ENCODE measurements around the gene ETV6.

Gene ETV6

DNA sequence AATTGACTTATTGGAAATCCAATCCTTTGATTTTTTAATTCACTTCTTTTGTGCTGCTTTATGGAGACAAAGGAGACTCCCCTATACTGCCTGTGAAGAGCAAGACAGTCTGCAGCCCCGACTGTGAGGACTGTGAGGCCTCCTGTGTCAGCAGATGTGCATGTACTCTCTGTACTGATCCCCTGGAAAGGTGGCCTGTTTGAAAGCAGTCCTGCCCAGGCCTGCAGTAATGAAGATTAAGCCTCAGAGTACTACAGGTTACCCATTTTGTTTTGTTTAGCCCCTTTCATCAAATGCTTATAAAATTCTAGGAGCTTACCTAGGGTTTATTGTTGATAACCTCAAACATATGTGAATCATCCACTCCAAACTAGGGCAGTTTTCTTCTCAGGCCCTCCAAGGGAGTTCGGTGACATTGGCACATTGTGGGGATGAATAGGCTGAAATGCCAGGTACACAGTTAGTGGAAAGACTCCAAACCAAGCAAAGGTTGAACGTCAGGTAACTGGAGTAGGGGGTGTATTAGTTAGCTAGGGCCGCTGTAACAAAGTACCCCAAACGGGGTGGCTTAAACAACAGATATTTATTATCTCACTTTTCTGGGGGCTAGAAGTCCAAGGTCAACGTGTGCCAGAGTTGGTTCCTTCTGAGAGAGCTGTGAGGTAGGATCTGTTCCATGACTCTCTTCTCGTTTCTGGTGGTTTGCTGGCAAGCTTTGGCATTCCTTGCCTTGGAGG lies 212.6 kb downstream of the ETV6 start:
- DNase-seq (ENCODE audit: low spot score), result no peak

DNA sequence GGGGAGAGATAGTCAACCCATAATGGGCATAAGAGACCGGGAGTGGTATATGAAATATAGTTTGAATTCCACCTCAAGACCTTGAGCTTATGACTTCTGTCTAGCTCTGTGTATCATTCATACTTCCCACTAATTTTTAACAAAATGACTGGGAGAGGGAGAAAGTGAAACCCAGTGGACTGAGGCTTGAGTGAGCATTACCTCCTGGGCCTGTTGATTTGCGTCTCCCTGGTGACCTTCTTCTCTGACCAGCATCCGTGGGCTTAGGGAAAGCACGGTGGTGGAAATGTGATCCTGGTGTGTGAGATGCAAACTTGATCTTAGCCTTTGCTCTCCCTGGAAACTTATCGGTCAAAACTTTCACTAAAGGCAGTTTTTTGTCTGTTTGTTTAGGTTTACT lies 213.3 kb downstream of the ETV6 start:
- no peak for DNase-seq (ENCODE audit: low spot score)

DNA sequence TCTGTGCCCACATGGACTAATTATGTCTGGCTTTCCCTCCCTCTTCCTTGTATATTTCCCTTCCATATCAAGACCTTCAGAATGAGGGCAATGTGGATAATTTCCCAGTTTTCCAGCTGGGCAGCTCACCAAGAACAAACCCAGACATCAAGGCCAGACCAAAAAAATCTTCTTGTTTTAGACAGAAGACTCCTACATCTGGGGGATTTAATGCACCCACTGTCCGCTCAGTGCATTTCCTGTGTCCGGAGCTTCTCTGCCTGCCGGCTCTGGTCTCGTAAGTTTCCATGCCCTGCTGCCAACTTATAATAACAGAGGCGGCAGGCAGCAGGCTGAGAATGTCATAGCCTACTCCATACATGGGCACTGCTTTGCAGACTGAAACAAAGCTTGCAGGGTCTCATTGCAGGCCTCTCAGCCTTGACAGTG lies 214.0 kb downstream of the ETV6 start:
- DNase-seq (ENCODE audit: low spot score), result no peak

DNA sequence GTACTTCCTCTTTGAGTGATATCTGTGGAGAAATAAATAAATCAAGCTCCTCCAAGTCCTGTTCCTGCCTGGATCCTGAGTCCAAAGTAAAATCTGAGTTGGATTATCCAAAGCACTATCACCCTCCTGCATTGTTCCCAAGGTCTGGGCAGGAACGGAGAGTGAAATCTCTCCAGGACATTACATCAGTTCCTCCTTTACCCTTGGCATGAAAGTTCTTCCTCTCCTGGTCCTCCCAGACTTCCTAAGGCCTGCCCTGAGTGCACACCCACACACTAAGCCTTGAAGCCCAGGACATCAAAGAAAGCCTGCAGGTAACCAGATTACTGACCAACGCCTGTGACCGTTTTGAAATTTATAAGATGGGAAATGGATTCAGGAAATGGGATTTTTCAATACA lies 214.5 kb downstream of the ETV6 start:
- DNase-seq (ENCODE audit: low spot score), result no peak

DNA sequence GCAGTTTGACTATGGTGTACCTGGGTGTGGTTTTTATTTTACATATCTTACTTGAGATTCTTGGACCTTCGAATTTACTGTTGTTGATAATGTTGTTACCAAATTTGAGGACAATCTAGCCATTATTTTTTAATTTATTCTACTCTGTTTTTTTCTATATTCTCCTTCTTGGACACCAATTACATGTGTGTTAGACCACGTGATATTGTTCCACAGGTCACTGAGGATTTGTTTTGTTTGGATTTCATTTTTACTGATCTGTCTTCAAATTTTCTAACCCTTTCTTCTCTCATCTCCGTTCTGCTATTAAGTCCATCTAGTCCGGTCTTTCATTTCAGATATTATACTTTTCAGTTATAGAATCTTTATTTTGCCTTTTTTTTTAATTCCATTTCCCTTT lies 216.3 kb downstream of the ETV6 start:
- no peak for DNase-seq (ENCODE audit: low spot score)

DNA sequence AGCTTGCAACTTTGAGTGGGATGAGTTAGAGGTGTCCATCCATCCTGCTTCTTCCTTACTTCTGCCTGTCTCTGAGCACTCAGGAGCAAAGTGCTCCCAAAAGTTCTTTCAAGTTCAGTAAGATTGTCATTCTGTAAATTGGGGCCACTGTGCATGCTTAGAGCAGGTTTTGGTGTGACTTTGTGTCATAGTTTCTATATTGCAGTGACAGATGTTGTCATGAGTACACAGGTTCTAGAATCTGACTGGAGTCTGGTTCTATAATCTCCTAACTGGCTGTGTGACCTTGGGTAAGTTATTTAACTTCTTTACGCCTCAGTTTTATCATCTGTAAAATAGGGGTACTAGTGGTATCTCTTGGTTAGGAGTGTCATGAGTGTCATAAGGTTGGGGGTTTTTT lies 218.6 kb downstream of the ETV6 start:
- no peak for DNase-seq (ENCODE audit: low spot score)

DNA sequence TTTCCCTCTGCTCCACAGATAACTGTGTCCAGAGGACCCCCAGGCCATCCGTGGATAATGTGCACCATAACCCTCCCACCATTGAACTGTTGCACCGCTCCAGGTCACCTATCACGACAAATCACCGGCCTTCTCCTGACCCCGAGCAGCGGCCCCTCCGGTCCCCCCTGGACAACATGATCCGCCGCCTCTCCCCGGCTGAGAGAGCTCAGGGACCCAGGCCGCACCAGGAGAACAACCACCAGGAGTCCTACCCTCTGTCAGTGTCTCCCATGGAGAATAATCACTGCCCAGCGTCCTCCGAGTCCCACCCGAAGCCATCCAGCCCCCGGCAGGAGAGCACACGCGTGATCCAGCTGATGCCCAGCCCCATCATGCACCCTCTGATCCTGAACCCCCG lies 219.9 kb downstream of the ETV6 start:
- no peak for DNase-seq (ENCODE audit: low spot score)

DNA sequence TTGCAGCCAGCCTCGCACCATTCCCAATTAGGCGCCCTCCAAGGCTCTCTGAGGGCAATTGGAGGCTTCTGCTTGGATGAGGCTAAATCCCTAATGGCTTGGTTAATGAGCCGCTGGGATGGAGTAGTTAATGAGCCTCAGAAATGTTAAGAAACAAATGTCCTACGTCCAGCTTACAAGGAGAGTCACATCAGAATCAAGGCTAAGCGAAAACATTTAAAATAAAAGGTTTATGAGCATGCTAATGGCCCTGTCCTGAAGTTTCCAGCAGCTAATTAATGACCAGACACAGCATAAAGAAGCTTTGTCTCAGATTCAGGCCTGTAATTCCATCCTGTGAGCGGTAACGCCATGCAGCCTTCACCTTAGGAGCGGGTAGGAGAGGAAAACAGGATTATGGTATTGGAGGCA lies 220.6 kb downstream of the ETV6 start:
- DNase-seq (ENCODE audit: low spot score), result no peak

DNA sequence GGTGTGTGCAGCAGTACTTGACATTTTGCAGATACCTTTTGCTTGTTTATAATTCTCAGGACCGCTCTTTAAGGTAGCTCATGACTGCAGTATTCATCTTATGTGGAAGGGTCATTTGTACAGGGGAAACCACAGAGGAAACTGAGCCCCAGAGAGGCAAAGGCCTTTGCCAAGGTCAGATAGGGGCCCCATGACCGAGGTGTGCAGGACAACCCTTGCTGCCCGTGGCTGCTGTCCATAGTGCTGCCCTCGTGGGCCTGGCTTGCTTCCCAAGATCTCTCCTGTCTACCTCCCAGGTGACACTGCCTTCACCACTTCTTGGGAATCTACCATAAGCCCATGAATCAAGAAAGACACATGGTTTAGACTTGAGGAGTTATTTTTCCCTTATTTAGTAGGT lies 222.6 kb downstream of the ETV6 start:
- no peak for DNase-seq (ENCODE audit: low spot score)

DNA sequence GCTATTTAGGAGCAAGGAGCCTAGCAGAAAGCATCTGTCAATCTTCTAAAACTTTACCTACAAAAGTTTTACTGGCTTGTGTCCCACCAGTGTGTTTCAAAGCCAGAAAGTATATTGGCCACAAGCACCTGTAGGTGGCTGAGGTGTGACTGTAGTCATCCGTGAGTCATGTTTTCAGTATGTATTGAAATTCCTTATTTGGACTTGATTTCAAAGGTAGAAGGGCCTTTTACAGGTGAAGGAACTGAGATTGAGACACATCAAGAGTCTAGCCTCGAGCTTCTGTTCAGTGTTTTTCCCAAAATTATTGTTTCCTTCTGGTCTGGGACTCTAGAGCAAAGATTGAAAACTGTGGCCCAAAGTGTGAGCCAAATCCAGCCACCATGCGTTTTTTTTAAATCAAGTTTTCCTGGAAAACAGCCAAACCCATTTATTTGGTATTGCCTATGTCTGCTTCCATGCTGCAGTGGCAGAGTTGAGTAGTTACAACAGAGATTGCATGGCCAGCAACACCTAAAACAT lies 226.0 kb downstream of the ETV6 start:
- DNase-seq (ENCODE audit: low spot score), result no peak

DNA sequence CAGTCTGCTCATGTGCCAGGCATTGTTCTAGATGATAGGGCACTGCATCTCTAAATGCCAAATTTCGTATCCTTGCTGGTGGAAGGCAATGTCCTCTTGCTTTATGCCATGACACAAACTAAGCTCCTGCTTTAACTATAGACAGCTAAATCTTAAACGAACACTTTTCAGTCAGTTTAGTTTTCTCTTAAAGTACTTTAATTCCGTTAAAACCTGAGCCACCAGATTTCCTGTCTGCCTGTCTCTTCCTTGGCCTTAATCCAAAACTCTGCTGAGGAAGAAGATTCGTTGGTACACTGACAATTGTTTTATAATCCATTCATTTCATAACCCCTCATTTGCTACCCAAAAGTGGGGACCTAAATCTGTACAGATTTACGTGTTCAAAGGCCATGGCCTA lies 226.8 kb downstream of the ETV6 start:
- DNase-seq (ENCODE audit: low spot score), result no peak

DNA sequence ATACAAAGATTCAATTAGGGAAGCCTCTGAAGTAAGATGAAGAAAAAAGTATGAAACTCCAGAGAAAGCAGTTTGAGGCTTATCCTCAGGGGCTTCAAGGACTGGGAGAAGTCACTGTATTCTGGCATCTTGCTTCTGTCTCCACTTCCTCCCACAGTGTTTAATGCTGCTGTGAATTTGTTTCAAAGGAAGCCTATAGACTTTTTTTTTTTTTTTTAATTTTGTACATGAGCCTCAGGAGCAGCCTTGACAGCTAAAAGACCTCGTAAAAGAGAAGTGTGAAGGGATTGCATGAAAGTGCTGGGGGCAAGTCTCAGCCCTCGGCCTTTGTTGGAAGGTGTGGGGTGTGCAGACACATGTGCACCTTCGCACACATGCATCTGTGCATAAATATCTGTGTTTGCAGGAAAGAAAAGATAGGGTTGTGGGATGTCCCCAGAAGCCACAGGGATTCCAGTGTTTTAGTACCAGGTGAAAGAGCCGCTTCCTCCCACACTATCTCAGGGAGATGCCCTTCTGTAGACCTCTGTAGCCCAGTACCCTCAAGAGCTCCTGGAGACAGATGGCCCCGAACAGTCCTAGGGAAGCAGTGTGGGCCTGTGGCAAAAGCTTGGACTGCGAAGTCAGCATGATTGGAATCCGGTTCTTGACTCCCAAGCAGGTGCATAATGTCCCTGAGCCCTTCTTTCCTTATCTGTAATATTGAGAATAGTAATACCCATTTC lies 227.8 kb downstream of the ETV6 start:
- DNase-seq (ENCODE audit: low spot score), result no peak

DNA sequence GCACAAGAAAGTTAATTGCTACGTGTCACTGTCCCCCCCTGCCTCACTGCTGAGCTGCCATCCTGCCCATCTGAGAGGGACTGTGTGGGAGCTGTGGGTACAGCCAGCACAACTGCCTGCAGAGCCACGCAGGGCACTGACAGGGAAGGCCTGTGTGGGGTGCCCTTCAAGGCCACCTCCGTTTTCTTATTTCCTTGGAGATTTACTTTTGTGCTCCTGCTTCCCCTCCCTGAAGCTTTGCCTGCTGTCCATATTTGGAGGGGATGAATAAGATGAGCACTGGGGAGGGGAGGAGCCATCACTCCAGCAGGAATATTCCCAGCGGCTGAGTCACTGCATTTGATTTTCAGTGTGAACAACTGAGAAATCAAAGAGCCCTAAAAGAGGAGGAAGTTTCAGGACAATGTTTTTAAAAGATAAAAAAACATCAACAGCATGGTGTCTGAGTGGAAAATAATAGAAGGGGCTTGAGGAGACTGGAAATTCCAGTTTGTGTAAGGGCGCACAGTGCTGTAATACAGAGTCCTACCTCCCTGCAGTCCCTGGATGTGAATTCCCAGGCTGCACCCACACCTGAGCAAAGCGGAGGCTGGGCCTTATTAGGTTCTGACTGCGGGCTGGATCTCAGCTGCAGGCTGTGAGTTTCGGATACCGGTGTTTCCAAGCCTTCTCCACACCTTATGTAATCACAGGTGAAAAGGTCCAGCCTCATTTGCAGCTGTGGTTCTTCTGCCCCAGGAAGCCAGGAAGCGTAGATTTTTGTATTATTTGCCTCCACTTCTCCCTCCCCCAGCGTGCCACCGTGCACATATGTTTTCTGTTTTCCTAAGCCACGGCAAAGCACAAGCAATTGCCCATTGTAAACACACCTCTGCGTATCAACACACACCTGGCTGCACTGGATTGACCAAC lies 228.7 kb downstream of the ETV6 start:
- no peak for DNase-seq (ENCODE audit: low spot score)

DNA sequence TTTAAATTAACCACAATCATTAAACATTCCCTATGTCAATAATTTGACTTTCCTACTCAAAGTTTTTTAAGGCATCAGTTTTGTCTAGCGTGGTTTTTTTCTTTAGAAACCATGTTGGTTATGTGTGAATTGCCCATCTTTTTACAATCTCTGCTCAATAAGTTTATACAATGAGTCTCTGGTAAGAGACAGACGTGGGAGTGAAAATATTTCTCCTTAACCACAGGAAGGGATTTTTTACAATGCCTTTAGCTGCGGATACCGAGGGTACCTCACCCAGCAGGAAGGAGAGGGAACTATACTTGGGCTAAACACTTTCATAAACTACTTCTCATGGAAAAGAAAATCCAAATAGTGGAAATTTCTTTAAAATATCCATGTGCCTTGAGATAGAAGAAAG lies 229.8 kb downstream of the ETV6 start:
- DNase-seq (ENCODE audit: low spot score), result no peak

DNA sequence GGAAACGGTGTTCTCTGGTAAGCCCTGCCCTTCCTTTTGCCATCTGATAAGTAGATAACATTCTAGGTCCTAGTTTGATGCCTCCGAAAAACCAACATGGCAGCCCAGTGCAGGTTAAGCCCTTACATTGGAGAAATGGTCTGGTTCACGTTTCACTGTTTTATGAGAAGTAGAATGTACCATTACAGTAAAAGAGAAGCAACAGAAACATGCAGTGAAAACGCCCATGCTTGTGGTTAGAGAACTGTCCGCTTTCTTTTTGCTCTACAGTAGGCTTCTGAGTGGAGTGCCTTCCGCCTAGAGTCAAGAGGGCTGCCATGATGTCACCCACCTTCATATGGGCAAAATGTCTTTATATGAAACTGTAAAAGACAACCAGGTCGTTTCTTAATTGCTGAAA lies 230.9 kb downstream of the ETV6 start:
- no peak for DNase-seq (ENCODE audit: low spot score)

DNA sequence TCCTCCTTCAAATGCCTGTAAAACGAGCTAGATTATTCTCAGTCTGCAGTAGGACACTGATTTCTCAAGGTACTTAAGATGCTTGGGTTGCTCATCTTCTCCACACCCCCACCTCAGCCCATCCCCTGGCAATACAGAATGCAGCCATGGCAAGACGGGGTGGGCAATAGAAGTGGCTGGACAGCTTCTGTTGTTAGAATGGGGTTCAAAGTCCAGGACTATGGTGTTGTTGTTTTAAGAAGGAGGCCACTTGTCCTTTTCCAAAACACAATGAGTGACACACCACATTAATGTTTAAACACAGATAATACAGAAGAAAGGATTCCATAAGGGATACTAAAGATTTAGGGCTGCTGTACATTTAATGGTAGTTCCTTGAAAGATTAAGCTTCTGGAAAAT lies 232.4 kb downstream of the ETV6 start:
- DNase-seq (ENCODE audit: low spot score), result no peak

DNA sequence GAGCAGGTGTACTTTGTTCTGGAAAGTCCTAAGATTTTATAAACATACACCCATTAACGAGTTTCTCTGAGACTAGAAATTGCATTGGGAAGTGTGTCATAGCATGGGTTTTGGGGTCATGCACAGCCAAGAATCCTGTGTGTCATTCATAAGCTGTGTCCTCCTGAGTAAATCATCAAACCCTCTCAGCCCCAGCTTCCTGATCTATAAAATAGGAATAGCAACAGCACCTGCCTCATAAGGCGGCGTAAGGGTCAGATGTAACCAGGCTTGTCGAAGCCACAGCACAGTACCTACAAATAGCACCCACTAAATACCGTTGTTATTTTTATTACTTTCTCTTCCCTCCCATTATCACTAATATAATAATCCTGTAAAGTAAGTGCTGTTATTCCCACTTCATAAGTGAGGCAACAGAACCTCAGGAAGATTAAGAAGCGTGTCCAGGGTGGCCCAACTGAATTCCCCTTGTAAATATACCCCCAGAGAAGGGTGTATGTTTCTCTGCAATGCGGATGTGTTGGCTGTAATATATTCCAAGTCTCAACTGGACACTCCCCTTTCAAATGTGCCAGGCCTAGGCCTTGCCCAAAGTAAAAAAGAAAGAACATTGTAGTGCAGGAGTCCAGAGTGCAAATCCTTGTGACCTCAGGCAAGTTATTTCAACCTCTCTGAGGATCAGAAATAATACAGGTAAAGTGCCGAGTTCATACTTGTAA lies 233.0 kb downstream of the ETV6 start:
- no peak for DNase-seq (ENCODE audit: low spot score)

DNA sequence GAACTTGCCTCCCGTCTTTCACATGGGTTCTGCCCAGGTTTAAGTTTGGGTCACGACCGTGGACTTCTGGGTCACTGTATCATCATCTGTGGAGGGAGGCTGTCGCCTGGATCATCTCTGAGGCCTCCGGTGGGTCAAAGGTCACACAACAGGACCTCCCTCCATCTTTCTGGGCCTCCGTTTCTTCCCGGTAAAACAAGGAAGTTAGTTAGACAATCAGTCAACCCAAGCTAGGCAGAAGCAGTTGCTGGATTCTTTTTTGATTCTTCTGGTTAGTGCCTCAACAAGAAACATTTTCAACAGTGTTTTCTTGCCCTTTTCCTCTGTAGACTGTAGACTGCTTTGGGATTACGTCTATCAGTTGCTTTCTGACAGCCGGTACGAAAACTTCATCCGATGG lies 234.6 kb downstream of the ETV6 start:
- DNase-seq (ENCODE audit: low spot score), result no peak

DNA sequence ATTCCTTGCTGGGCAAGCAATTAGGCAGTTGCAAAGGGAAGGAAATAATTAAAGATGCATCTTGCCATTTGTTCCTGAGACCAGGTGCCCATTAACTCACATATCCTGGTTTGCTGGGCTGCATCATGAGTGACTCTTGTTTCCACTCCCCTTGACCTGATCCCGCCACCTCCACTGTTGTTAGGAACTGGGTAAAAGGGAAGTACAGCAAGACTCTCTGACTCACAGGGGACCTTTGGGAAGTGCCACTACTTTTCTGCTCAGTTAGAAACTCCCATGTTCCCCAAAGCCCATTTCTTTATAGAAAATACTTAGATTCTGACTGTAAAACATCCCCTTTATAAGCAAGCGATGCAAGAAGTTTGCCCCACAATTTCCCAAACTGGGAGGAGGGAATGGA lies 235.2 kb downstream of the ETV6 start:
- DNase-seq (ENCODE audit: low spot score), result no peak

DNA sequence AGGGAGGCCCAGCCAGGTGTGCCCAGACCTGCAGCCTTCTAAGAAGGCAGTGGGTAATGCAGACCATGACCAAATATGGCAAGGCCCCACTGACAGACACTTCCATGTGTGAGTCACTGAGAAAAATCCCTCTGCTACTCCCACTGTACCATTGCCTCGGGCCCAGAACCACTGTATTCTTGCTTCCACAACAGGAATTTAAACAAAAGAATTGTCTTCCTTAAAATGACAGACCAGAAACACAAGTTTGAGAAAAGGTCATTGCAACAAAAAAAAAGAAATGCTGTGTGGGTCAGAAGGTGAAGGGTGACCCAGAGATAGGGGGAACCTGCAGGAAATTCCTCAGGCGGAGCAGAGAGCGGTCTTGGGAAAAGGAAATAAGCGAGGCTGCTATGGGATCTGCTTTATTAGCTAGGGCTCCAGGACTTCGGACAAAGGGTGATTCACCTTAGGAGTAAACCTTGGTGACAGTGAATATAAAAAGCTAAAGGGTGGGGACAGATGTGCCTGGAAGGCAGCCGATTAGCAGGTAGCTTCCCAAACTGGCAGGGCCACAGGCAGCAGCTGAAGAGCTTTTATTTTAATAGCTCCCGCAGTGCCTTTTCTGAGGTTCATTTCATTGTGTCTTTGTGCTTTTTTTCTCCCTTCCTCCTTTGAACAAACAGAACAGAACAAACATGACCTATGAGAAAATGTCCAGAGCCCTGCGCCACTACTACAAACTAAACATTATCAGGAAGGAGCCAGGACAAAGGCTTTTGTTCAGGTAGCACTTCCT lies 236.0 kb downstream of the ETV6 start:
- DNase-seq (ENCODE audit: low spot score), result no peak

DNA sequence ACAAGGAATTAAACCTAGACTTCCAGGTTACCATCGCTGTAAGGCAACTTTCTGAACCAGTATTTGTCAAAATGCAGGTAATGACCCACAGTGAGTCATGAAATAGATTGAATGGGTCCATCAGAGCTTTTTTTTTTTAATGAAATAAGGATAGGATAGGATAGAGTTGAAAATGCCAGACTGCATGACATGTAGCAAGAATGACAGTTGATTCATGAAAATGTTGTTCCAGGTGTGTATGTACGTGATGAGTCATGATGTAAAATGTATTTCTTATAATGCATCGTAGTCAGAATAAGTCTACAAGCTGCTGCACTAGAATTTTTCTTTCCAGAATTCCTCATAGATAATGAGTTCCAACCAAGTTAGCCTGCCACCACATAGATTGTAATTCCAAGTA lies 236.9 kb downstream of the ETV6 start:
- DNase-seq (ENCODE audit: low spot score), result no peak

Data from hematopoietic multipotent progenitor cell treated with erythropoietin and hydrocortisone succinate and interleukin-3 and kit ligand, for 17 days (in vitro differentiated cells).